GM15510 (cell line): Measurements from ENCODE around the gene ZXDC.

Experiments used
- POLR2A ChIP-seq: IDR thresholded peaks from 3 replicates; pipeline ENCODE4 v1.6.1; 2011; ENCODE audit warnings: borderline replicate concordance; ENCODE audit not compliant: insufficient read length; ENCODE audit errors: extremely low read depth

The ZXDC gene

GRCh38 chr3:126447456-126448106, 28.1 kb downstream of the ZXDC start:
- TF ChIP-seq POLR2A, result no peak

GRCh38 chr3:126446791-126447190, 28.9 kb downstream of the ZXDC start:
- no peak for TF ChIP-seq POLR2A

- TF ChIP-seq POLR2A, result no peak
Measured at GRCh38 chr3:126446301-126446700, 29.4 kb downstream of the ZXDC start.

GRCh38 chr3:126445506-126445905, 30.2 kb downstream of the ZXDC start:
- TF ChIP-seq POLR2A, result no peak

- no peak for TF ChIP-seq POLR2A
Measured at GRCh38 chr3:126442856-126443242, 32.8 kb downstream of the ZXDC start.

GRCh38 chr3:126442094-126442855, 33.4 kb downstream of the ZXDC start:
- TF ChIP-seq POLR2A, result no peak

- TF ChIP-seq POLR2A, result no peak
Measured at GRCh38 chr3:126441256-126441880, 34.3 kb downstream of the ZXDC start.

GRCh38 chr3:126440709-126440995, 35.0 kb downstream of the ZXDC start:
- no peak for TF ChIP-seq POLR2A

- no peak for TF ChIP-seq POLR2A
Measured at GRCh38 chr3:126439968-126440708, 35.6 kb downstream of the ZXDC start.

- TF ChIP-seq POLR2A, result no peak
Measured at GRCh38 chr3:126439346-126439967, 36.2 kb downstream of the ZXDC start.

- no peak for TF ChIP-seq POLR2A
Measured at GRCh38 chr3:126438746-126439145, 36.9 kb downstream of the ZXDC start.

GRCh38 chr3:126438186-126438585, 37.5 kb downstream of the ZXDC start:
- no peak for TF ChIP-seq POLR2A

- no peak for TF ChIP-seq POLR2A
Measured at GRCh38 chr3:126436826-126437717, 38.6 kb downstream of the ZXDC start.
